Progenitor cell of endocrine pancreas (in vitro differentiated cells): ENCODE data around the gene CALN1. TPM values are rescaled to one million over a fixed set of nuclear protein-coding genes. Genes with fewer than 3 reads are reported as not detected.

Experiments
- DNase-seq: peaks from one replicate; pipeline ENCODE4 v3.0.0; 2021; ENCODE audit warnings: low spot score; ENCODE audit not compliant: unreplicated experiment
- H3K27ac Mint-ChIP-seq: 2 replicates; pipeline ENCODE4 v1.8.0; 2021; ENCODE audit warnings: mild to moderate bottlenecking, moderate library complexity, mixed read lengths
- H3K27me3 Mint-ChIP-seq: 2 replicates; pipeline ENCODE4 v1.8.0; 2021; ENCODE audit warnings: mixed read lengths
- H3K36me3 Mint-ChIP-seq: 2 replicates; pipeline ENCODE4 v1.8.0; 2022; ENCODE audit warnings: mixed read lengths; ENCODE audit not compliant: insufficient read depth
- H3K4me1 Mint-ChIP-seq: 2 replicates; pipeline ENCODE4 v1.8.0; 2021; ENCODE audit warnings: low read depth, mixed read lengths
- H3K4me3 Mint-ChIP-seq: 2 replicates; pipeline ENCODE4 v1.8.0; 2021; ENCODE audit warnings: low read depth, mild to moderate bottlenecking, moderate library complexity, mixed read lengths
- H3K9me3 Mint-ChIP-seq: 2 replicates; pipeline ENCODE4 v1.8.0; 2021; ENCODE audit warnings: low read depth, mixed read lengths
- total RNA-seq: library from RNA; stranded (reverse); gene quantifications from 2 replicates; pipeline ENCODE4 v1.2.1, GENCODE V29; 2021
- TF ChIP-seq, protein P1 (sequence below): fragments of 200-600 bp; sonication (generic); IDR thresholded peaks from one replicate; pipeline ENCODE4 v1.5.0; 2021; ENCODE audit warnings: antibody characterized with exemption, mild to moderate bottlenecking; ENCODE audit not compliant: unreplicated experiment

The CALN1 gene
- total RNA-seq, 1 donor from 2014 or later: 0.79 TPM

DNA sequence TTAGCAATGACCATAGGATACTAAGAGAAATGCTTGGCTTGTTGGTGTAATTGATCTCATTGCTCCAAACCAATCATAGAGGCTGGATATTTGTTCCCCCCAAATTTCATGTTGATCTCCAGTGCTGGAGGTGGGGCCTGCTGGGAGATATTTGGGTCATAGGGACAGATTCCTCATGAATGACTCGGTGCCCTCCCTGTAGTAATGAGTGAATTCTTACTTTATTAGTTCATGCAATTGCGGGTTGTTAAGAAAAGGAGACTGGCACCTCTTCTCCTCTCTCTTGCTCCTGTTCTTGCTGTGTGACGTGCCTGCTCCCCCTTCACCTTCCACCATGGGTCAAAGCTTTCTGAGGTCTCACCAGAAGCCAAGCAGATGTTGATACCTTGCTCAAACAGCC, 630.1 kb downstream of the CALN1 start:
- no peak overlapping the region for H3K27ac Mint-ChIP-seq
- H3K4me1 Mint-ChIP-seq: peaks cover 3% of the 10 kb centered on the region
- peaks cover 17% of the 10 kb centered on the region for H3K27me3 Mint-ChIP-seq

DNA sequence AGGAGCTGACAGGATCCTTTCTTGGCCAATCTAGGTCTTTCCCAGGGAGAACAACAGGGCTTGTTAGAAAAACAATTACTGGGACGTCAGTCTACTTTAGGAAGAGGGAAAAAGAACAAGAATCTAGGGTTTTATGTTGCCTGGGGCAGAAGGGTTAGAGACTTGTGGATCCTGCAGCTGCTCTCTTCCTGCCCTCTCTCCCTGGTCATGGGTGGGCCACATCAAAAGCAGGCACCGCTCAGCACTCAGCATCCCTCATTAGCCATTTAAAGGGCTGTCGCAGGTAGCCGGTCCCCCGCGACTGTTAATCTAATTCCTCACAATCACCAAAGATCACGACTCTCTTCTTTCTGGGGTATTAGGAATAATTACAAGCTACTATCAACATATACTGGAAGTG, 631.9 kb downstream of the CALN1 start:
- Mint-ChIP-seq H3K9me3 (no peaks in the 10 kb centered on the region), H3K4me1 (peaks cover 3% of the 10 kb centered on the region), H3K27ac (no peak overlapping the region), H3K4me3 (no peak overlapping the region), H3K27me3 (peaks cover 17% of the 10 kb centered on the region), H3K36me3 (no peaks in the 10 kb centered on the region)
- no peak for DNase-seq
- TF ChIP-seq, protein P1, sequence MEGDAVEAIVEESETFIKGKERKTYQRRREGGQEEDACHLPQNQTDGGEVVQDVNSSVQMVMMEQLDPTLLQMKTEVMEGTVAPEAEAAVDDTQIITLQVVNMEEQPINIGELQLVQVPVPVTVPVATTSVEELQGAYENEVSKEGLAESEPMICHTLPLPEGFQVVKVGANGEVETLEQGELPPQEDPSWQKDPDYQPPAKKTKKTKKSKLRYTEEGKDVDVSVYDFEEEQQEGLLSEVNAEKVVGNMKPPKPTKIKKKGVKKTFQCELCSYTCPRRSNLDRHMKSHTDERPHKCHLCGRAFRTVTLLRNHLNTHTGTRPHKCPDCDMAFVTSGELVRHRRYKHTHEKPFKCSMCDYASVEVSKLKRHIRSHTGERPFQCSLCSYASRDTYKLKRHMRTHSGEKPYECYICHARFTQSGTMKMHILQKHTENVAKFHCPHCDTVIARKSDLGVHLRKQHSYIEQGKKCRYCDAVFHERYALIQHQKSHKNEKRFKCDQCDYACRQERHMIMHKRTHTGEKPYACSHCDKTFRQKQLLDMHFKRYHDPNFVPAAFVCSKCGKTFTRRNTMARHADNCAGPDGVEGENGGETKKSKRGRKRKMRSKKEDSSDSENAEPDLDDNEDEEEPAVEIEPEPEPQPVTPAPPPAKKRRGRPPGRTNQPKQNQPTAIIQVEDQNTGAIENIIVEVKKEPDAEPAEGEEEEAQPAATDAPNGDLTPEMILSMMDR: no peak

More for the DNA sequence above, 630.1 kb downstream of the CALN1 start:
- Mint-ChIP-seq H3K36me3 (no peaks in the 10 kb centered on the region), H3K9me3 (peaks cover 2% of the 10 kb centered on the region), H3K4me3 (no peak overlapping the region)
- no peak for DNase-seq
- TF ChIP-seq, protein P1: no peak

DNA sequence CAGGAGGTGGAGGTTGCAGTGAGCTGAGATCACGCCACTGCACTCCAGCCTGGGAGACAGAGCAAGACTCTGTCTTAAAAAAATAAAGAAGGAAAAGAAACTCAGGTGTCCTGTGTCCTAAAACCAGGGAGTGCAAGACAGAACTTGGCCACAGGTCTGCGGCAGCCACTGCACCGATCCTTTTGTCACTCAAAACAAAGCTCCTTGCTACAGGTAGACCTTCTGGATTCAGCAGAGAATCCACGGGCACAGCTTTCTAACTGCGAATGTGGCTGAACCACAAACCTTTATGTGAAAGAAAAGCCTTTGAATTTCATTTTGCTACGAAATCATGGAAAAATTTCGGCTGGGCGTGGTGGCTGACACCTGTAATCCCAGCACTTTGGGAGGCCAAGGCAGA, 634.9 kb downstream of the CALN1 start:
- no peak for DNase-seq
- Mint-ChIP-seq H3K9me3 (no peaks in the 10 kb centered on the region), H3K27me3 (peaks cover 20% of the 10 kb centered on the region), H3K36me3 (no peaks in the 10 kb centered on the region), H3K4me3 (no peak overlapping the region), H3K27ac (no peak overlapping the region), H3K4me1 (no peaks in the 10 kb centered on the region)
- TF ChIP-seq, protein P1: no peak

DNA sequence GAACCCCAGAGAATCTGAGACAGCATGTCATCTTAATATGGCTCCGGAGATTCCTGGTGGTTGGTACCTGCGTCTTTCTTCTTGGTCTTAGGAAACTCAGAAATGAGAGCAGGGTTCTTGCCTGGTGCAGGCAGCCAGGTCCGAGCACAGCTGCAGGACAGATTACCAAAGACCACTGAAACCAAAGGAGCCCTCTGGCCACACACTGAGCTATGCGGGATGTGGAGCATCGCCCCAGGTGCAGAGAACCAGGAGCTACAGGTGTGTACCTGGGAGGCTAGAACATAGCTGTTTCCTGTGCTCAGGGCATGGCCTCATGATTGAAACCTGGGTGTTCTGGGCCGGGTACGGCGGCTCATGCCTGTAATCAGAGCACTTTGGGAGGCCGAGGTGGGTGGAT, 635.4 kb downstream of the CALN1 start:
- Mint-ChIP-seq H3K27me3 (peaks cover 19% of the 10 kb centered on the region), H3K4me1 (no peaks in the 10 kb centered on the region), H3K9me3 (no peaks in the 10 kb centered on the region), H3K27ac (no peak overlapping the region), H3K4me3 (no peak overlapping the region), H3K36me3 (no peaks in the 10 kb centered on the region)
- TF ChIP-seq, protein P1: no peak
- no peak for DNase-seq

DNA sequence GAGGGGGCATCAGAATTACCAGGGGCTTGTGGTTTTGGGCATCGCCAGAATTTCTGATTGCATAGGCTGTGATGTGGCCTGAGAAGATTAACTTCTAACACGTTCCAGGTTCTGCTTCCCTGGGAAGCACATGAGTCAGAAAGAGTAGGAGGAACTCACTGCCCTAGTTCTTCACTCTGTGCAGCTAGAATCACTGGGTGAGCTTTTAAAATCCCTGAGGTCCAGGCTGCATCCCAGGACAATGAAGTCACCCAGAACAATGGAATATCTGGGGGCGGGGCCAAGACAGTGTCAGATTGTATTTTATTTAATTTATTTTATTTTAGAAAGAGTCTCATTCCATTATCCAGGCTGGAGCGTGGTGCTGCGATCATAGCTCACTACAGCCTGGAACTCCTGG, 636.5 kb downstream of the CALN1 start:
- no peak overlapping the region for H3K27ac Mint-ChIP-seq
- TF ChIP-seq, protein P1: no peak
- no peak for DNase-seq
- peaks cover 14% of the 10 kb centered on the region for H3K27me3 Mint-ChIP-seq
- no peak overlapping the region for H3K4me3 Mint-ChIP-seq
- H3K9me3 Mint-ChIP-seq: no peaks in the 10 kb centered on the region
- H3K36me3 Mint-ChIP-seq: no peaks in the 10 kb centered on the region
- H3K4me1 Mint-ChIP-seq: no peaks in the 10 kb centered on the region
